HG02759 (cell line): Measurements from ENCODE around the gene CSF1R.

Experiments used
- ATAC-seq: cut with Tn5 transposase; IDR thresholded peaks from one replicate; pipeline ENCODE4 v1.9.1; 2021; ENCODE audit warnings: mild to moderate bottlenecking, moderate library complexity; ENCODE audit not compliant: unreplicated experiment

CSF1R gene

DNA sequence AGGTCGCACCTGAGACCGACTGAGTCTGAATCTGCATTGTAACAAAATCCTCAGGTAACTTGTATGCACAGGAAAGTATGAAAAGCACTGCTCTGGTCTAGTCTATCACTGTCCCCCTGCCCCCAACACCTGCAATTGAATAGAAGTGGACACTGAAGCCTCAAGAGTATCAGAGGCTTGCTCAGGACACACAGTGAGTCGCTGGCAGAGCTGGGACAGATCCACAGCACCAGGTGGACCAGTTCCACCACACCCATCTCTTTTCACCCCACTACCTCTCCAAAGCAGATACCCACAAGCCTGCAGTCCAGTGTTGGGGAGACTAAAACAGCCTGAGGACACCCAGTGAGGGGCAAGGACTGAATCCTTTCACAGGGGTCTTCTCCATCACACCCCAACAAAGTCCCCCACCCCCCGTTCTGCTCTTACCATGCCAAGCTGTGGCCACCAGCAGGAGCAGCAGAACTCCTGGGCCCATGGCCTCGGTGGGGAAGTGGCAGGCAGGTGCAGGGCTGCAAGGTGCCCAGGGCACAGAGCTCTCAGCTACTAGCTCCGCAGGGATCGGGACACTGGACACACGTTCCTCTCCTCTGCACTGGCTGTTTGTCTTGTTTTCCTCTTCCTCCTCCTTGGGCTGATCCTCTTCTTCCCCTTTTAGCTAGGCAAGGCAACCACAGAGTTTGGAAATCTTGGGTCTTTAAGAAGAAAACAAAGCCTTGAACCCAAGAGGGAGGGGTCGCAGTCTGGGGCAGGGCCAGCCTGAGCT lies at the start of gene CSF1R:
Gene CSF1R, minus strand, starts transcription at position 605 of the 766 bp plus-strand sequence. Its CDS starts 127 bp downstream, at position 478.
- no peak for ATAC-seq

DNA sequence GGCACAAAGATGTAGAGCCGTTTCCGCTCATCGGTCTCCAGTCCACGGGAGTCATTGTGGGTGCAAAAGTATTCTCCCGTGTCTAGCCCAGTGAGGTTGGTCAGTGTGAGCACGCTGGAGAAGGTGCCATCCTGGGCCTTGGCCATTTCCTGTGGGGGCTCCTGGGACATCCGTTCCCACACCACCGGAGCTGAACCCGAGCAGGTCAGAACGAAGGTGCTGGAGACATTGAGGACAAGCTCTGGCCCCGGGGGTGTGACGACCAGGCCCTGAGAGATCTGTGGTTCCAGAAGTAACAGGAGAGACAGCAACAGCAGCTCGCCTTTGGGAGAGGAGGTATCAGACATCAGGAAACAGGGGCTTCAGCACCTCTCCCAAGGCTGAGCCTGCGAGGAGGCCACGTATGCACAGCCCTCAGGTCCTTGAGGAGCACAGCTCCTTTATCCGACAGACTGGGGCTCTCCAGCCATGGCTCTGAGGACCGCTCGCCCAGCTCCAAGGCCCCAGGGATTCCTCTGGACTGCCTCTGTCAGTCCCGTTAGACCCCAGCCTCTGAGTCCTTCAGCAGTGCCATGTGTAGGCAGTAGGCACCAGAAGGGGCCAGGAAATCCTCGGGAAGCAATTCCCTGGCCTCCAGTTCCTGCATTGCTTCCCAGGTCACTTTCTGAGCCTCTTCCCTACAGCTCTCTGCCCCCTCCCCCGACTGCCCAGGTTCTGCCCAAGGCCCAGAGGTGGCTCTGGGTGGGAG lies 49.4 kb upstream of the CSF1R start:
- no peak for ATAC-seq

DNA sequence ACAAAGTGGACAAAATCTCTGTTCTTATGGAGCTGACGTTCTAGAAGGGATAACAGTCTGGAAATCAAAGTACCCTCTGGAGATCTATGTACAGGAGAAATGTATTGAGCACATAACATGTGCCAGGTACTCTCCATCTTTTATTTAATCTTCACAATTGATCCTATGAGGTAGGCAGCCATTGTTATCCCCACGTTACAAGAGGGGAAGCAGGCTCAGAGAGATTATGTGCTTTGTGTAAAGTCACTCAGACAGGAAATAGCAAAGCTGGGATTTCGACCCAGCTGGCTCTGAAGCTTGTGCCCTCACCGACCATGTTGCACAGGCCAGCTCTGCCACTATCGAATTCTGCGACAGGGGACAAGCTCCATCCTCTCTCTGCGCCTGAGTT lies 47.8 kb upstream of the CSF1R start:
- no peak for ATAC-seq

DNA sequence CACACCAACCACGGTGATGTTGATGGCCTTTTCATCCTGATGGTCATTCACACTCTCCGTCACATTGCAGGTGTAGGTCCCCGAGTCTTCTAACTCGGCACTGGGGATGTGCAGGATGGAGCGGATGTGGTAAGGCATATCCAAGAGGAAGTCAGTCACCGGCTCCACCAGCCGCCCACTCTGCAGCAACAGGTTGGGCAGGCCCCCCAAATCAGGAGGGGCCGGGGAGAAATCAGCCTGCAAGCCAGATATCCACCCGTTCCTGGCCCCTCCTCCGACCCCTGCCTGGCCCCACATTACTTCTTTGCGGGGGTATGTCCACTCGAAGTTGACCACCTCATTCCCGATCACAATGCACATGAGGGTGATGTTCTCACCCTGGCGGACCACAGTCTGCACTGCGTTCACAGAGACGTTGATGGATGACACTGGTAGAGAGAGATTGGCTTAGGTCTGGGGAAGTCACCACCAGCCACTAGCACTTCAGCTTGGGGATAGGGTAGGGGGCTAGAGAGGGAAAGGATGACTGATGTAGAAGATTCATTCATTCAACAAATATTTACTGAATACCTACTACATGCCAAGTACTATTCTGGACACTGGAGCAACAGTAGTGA lies 47.3 kb upstream of the CSF1R start:
- ATAC-seq = no peak

DNA sequence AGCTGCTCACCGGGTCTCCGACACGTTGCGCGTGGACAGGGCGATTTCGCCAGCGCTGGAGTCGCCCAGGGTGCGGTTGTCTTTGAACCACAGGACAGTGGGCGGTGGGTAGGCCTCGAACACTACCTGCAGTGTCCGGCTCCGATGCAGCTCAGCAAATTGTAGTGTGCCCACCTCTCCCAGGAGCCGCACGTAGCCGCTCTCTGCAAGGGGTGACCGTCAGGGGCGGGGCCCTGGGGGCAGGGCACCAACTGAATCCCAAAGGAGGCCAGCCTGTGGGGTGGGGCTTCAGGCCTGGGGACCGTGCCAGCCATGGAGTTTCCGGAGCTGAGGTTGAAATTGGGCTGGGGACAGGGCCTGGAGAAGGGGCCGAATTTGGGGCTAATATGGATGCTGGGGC lies 46.4 kb upstream of the CSF1R start:
- ATAC-seq = no peak

DNA sequence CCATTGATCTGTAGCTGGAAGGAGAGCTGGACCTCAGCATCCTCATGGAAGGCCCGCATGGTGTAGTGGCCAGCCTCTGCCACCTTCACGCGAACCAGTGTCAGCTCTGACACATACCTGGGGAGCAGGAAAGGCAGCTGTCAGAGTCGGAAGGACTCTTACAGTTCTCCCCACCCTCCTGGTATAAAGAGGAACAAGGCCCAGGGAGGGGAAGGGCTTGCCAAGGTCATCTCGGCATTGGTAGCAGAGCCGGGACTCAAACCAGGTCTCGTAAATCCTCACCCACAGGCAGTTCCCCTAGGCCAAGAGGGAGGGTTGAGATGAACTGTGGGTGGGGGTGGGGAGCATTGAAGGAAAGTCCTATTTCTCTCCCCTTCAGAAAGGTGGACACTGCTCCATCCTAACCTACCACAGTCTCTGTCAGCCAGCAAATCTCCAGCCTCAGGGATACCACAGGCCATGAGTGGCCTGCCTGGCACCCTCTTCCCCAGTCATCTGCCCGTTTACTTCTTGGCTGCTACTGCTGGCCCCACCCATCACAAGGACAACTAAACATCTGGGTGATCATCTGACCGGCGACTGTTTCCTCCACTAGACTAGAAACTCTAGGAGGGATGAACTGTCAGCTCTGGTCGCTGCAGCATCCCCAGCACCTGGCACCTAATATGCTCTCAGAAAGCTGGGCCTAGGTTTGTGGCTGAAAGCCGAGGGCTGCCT lies 45.8 kb upstream of the CSF1R start:
- ATAC-seq = no peak

DNA sequence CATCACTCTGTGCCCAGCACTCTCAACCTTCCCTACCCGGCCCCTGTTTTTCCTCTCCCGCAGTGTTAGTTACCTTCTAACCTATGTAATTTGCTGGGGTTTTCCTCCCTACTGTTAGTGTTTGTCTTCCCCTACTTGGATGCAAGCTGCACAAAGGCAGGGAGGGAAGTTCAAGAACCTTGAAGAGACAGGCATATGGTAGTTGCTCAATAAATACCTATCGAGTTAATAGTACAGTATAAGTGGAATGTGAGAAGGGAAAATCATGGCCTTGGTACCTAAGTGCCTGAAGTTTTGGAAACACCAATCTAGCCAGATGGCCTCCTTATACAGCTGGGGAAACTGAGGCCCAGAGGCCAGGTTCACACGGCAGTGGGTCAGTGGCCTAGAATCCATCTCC lies 45.1 kb upstream of the CSF1R start:
- ATAC-seq = no peak

DNA sequence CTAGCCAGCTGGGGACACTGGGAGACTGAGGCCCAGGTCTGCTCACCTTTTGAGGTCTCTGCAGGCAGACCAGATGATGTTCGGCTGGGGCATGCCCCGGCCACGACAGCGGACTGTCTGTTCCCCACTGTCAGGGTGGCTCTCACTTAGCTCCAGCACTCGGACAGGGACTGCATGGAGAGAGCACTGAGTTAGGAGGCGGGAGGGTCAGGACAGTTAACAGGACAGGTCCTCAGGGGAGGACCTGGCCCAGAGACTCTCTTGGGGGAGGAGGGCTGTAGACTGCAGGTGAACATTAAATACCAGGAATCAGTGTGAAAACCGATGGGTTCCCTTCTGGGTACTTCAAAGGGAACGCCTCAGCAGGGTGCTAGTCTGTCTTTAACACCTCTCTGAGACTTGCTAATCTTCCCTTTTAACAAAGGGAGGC lies 44.2 kb upstream of the CSF1R start:
- ATAC-seq = no peak

DNA sequence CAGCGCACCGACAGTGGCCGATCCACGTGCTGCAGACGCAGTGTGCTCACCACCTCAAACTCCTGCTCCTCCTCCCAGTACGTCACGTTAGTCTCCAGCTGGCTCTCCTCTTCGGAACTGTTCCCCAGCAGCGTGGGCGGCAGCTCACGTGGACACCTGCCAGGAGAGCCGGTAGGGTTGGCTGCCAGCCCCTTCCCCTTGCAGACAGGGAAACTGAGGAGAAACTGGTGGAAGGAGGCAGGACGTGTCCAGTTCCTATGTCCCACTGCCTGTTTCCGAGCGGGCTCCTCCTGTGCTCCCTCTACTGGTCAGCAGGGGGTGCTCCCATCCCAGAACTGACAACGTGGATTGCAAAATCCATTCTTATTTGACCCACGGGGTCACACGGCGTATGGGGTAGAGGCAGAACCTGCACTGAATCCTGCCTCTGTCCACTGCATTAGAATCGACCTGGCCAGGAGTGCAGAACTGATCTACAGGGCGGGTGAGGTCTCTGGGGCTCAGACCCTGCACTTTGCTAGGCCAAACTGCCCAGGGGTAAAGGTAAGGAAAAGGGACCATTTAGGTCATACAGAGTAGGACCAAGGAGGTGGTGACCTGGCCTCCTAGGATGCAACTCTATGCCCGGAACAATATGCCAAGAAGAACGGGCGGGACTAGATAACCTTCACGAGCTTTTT lies 43.6 kb upstream of the CSF1R start:
- ATAC-seq = peak; percentile 75

DNA sequence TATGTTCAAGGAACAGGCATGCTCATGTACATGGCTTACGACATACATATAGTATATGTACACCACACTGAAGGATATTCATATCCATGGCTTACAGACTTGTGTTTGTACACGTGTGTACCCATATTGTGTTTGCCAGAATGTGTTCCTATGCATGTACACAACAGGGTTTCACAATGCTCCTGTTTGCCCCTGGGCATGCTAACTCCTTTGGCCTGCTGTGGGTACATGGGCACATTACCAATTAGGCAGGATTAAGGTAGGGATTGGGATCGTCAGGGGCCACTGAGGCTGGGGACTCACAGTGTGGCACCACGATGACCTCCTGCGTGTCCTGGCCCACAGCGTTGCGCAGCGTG lies 43.1 kb upstream of the CSF1R start:
- ATAC-seq = no peak

DNA sequence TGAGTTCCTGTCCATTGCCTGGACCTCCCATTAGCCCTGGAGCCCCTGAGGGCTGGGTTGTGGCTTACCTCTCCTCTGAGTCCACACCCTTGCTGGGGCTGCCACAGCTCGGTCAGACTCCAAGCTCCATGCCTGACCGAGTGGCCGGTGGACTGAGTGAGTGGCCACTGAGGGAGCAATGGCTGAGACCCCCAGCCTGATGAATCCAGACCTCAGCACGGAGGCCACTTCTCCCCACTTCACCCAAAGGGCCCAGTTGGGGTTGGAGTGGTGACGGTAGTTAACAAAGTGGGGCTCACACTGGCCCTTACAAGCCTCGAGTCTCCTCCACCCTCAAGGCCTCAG lies 40.5 kb upstream of the CSF1R start:
- ATAC-seq = no peak

DNA sequence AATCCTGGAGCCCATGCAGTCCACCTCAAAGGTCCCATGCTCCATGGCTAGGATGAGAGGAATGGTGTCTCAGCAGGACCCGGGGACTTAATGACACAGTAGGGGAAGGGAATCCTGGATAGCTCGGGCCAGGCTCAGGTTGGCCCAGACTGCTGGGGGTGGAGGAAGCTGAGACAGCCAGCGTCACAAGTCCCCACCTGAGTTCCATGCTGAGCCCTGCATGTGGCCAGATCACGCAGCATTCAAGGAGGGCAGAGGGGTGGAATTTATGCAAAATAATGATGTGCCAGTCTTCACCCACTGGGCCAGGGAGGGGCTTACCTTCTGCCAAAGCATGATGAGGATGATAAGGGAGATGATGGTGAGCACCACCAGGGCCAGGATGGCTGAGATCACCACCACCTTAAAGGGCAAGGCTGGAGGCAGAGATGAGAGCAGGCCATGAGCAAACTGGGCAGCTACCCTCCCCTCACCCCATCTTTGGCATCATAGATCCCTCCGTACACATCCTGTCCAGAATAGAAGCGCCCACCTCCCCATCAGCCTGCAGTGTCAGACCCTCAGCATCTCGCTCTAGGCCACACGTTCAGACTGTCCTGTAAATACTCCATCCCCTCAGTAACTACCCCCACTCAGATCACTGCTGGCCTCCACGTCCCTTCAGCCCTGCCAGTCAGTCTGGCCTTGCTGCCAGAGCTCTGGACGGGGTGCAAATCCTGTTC lies 40.0 kb upstream of the CSF1R start:
- ATAC-seq = no peak

DNA sequence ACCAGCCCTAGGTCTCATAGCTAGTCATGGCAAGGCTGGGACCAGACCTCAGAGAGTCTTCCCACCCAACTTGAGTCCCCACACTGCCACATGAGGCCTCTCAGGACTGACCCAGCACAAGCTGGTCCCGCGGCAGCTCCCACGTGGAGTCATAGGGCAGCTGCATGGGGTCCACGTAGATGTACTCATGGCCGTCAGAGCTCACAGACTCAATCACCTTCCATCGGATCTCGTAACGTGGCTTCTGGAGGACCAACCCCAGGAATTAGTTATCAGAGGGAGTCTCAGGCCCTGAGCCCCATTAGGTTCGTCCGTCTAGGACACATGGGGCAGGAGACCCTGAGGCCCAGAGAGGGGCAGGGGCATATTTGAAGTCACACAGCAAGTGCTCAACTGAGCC lies 39.0 kb upstream of the CSF1R start:
- no peak for ATAC-seq

DNA sequence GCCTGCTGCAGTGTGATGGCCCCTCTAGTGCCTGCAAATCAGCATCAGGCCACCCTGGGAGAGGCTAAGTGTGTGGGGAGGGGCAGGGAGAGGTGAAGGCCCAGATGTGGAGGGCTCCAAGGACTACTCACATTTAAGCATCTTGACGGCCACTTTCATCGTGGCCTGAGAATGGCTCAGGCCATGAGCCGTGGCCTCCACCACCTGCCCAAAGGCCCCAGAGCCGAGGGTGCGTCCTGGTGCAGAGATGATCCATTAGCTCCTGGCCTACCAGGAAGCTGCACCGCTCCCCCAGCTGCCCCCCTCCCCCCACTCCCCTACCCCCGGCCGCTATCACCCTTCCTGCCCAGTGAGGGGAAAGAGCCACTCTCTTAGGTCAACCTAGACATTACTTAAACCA lies 38.2 kb upstream of the CSF1R start:
- ATAC-seq = no peak

DNA sequence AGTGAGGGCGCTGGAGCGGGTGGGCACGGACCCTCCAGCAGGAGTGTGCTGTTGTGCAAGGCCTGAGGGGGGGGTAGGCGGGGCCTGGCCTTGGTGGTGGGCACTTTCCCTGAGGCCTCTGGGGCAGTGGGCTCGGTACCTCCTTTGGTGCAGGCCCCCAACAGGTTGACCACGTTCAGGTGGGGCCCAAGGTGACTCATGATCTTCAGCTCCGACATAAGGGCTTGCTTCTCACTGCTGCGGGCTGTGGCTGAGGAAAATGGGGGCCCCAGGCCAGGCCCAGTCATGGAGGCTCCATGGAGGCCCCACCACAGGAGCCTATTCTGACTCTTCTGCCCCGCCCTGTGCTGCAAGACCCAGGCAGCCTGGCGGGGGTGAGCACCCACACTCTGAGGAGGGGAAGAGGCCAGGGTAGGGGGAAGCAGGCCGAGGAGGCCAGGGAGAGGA lies 37.8 kb upstream of the CSF1R start:
- no peak for ATAC-seq

DNA sequence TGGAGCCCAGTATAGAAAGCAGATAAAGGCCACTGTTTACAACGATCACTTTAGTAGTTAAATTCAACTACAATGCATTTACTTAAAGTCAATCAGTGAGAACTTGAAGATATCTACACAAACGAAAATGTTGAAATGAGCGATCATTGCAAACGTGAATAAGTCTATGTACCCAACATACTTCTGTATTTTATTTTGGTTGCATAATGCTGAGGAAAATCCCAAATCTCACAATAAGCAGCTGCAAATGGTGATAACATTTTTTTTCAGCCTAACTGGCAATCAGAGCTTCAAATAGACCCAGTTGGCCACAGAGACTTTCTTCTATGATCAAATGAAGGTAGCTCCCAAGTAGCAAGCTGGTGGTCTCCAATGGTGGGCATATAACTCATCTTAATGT lies 37.2 kb upstream of the CSF1R start:
- ATAC-seq = no peak

DNA sequence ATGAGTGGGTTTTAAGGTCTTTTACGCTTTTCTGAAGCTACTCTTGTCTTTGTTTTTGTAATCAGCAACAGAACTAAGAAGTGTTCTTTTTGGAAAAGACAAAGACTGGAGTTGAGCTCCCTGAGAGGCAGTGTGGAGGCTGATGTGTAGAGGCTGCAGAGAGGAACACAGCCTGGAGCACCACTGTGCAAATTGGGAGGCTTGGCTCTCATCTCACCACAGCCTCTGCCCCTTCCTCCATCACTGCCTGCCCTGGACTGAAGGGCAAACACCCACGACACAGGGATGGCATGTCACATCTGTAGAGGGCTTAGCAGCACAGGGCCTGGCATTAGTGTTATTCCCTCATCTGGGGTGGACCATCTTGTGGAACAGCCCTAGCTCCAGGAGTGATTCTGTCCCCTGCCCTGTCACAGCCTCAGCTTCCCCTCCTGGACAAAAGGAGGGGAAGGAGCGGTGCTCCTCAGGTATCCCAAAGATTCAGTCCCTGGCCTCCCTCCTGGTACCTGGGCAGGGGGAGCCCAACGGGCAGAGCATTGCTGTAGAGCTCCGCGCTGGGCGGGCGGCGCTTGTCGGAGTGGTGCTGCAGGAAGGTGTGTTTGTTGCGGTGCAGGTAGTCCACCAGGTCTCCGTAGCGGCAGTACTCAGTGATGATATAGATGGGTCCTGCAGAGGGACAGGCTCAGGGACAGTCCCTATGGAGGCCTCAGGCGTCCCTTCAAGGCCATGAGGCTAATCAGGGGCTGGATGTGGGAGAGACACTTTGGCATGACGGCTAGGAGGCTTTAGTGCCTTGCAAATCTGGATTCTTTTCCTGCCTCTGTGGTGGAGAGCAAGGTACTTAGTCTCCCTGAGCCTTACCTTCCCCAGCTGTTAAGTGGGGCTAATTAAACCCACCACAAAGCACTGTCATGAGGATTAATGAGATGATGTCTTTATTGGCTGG lies 36.5 kb upstream of the CSF1R start:
- no peak for ATAC-seq

DNA sequence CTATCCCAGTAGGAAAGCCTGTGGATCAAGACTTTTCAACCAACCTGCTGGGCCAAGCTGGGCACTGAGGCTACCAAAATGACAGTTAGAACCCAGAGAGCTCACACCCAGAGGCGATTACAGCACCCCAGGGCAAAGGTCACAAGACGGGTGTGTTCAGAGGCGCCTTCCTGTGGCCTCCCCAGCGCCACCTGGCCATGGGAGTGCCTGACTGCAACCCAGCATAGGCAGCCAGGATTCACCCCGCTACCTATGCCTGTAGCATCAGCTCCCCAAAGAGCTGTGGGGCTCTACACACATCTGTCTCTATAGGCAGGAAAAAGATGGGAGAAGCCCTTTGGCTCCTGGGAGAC lies 35.8 kb upstream of the CSF1R start:
- ATAC-seq = peak; percentile 80

DNA sequence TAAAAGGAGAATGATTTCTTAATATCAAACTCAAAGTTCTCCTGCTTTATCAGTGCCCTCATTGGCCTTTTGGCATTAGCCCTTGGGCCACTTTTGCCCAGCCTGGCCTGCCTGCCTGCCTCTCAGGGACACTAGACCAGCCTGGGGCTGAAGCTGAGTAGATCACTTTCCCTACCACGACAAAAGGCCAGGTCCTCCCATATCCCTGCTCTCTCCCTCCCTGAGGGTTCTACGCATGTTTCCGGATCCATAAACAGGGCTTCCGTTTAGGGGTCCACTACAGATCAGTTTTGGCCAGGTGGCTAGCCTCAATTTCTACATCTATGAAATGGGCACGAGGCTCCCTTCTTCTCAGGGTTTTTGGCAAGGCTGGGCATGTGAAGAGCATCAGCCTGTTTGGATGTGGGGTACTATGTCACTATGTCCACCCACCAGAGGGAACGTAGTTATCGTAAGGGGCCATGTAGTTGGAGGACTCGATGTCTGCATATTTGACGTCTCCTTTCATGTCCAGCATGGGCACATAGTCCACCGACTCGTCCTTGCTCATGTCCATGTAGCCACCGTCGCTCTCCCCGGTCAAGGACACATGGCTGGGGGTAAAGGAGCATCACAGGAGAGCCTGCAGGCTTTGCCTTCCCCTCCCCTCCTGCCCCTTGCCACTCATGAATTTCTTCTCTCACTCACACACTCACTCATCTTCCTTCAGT lies 35.2 kb upstream of the CSF1R start:
- ATAC-seq = no peak
